Measurements from ENCODE around the gene THRAP3. TPM values are rescaled to one million over a fixed set of nuclear protein-coding genes. Genes with fewer than 3 reads are reported as not detected.
A peak's percentile ranks its signal among the peaks of the same experiment; 100 is the strongest.
"Not testable (repeated sequence)": the region's sequence is repeated elsewhere in the genome, so short reads cannot be mapped to it uniquely, and the experiment has no call there.

The THRAP3 gene
- total RNA-seq, 1 experiment from 2014 or later: 160 TPM

DNA sequence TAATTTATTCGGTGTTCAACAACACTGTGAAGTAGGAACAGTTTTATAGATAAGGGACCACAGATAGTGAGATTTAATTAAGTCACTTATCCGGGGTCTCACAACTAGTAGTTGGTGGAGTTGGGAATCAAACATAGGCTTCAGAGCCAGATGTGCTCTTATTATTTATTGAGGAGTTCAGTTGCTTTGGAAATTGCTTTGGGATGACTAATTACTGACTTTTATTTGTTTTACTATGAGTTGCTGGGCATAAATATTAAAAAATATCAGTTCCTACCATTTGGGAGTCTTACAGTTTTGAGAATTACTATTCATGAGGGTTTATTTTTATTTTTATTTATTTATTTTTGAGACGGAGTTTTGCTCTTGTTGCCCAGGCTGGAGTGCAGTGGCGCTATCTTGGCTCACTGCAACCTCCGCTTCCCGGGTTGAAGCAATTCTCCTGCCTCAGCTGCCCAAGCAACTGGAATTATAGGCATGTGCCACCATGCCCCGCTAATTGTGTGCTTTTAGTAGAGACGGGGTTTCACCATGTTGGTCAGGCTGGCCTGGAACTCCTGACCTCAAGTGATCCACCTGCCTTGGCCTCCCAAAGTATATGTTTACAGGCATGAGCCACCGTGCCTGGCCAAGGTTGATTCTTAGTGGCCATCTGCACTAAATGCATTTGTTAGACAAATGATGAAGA lies 27.7 kb downstream of the THRAP3 start (continued):
- TF ChIP-seq, protein P1, sequence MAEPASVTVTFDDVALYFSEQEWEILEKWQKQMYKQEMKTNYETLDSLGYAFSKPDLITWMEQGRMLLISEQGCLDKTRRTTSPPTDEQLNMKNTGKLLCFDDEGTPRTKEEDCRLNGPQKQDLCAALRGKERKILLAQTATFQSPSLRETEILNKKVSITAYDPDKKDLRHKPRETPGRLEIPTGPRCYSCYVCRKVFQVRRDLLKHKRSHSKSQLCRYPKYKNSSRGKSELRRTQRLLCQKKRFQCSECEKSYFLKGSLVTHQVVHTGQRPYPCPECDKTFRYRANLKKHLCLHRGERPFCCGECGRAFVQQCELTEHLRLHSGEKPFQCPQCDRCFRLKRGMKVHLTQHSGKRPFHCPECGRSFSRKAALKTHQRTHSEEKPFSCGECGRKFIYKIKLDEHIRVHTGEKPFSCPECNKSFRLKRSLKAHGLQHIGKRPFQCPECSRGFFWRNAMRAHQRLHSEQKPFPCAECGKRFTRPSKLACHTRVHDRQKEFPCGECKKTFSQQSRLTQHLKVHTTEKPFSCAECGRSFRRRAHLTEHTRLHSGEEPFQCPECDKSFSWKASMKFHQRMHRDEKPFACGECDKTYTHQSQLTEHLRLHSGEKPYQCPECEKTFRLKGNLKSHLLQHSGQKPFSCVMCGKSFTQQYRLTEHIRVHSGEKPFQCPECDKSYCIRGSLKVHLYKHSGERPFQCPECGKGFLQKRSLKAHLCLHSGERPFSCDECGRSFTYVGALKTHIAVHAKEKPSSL (CRISPR knock-in tag; conservative IDR thresholded peaks at IDR 0.05): no peak
- no peak for TF ChIP-seq MYBL2 (CRISPR knock-in tag; IDR thresholded peaks at IDR 0.05)
- TF ChIP-seq TCF7 (CRISPR knock-in tag; IDR thresholded peaks at IDR 0.05; ENCODE audit: low read depth): no peak
- TF ChIP-seq ZNF219 (CRISPR knock-in tag; IDR thresholded peaks at IDR 0.05; ENCODE audit: borderline replicate concordance): no peak
- no peak for TF ChIP-seq CREM (CRISPR knock-in tag; IDR thresholded peaks at IDR 0.05)
- TF ChIP-seq ETV6 (CRISPR knock-in tag; IDR thresholded peaks at IDR 0.05): no peak
- TF ChIP-seq, protein P2, sequence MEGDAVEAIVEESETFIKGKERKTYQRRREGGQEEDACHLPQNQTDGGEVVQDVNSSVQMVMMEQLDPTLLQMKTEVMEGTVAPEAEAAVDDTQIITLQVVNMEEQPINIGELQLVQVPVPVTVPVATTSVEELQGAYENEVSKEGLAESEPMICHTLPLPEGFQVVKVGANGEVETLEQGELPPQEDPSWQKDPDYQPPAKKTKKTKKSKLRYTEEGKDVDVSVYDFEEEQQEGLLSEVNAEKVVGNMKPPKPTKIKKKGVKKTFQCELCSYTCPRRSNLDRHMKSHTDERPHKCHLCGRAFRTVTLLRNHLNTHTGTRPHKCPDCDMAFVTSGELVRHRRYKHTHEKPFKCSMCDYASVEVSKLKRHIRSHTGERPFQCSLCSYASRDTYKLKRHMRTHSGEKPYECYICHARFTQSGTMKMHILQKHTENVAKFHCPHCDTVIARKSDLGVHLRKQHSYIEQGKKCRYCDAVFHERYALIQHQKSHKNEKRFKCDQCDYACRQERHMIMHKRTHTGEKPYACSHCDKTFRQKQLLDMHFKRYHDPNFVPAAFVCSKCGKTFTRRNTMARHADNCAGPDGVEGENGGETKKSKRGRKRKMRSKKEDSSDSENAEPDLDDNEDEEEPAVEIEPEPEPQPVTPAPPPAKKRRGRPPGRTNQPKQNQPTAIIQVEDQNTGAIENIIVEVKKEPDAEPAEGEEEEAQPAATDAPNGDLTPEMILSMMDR (IDR thresholded peaks at IDR 0.05): no peak

DNA sequence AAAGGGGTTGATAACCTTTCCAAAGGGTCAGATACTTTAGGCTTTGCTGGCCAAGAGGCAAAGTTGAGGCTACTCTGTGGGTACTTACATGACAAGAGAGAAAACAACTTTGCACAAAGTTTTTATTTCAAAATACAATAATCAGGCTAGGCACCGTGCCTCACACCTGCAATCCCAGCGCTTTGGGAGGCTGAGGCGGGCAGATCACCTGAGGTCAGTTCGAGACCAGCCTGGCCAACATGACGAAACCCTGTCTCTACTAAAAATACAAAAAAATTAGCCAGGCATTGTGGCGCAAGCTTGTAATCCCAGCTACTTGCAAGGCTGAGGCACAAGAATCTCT lies 28.2 kb downstream of the THRAP3 start:
- peak overlapping the region; percentile 84; the same call in 1 of the 2 replicates for H3K27ac Mint-ChIP-seq
- H3K36me3 Mint-ChIP-seq; CTCF ChIA-PET; POLR2A ChIA-PET; ATAC-seq; H3K9me3 Mint-ChIP-seq; H3K4me3 Mint-ChIP-seq; H3K27me3 Mint-ChIP-seq (ENCODE audit: low read depth); DNase-seq (ENCODE audit: low spot score): not testable (repeated sequence)
- peaks cover 28% of the 10 kb centered on the region for H3K4me1 Mint-ChIP-seq

DNA sequence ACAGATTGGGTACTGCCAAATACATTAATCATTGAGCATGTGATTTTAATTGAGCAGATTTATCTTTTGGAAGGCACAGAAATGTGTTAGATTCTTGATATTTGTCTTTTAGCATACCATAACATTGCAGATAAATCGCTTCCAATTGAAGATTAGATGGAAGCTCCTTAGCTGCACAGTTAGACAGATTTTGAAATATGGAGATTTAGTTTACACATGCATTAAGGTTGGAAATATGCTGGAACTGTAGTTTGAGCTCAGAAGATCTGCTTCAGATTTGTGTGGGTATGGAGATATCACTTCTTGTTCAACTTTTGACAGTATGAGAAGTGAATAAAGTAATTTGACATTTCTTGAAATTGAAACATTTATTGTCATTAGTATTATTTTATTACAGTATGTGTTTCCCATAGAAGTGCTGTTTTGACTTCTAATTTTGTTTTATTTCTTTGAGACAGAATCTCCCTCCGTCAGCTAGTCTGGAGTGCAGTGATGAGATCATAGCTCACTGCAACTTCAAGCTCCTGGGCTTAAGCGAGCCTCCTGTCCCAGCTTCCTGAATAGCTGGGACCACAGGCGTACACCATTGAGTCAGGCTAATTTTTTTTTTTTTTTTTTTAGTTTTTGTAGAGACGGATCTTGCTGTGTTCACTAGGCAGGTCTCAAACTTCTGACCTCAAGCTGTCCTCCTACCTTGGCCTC lies 29.1 kb downstream of the THRAP3 start:
- CTCF ChIA-PET: interaction anchor here (1.0 to 2.5 kb wide), 5 partner anchors 9 to 104 kb away, joined by 3 to 12 read pairs (median 5); partner anchors contain the start of gene TRAPPC3
- POLR2A ChIA-PET: interaction anchor here (0.6 kb wide), 1 partner anchor 1358 kb away, joined by 3 read pairs; no protein-coding TSS in a partner anchor
- TF ChIP-seq, protein P3, sequence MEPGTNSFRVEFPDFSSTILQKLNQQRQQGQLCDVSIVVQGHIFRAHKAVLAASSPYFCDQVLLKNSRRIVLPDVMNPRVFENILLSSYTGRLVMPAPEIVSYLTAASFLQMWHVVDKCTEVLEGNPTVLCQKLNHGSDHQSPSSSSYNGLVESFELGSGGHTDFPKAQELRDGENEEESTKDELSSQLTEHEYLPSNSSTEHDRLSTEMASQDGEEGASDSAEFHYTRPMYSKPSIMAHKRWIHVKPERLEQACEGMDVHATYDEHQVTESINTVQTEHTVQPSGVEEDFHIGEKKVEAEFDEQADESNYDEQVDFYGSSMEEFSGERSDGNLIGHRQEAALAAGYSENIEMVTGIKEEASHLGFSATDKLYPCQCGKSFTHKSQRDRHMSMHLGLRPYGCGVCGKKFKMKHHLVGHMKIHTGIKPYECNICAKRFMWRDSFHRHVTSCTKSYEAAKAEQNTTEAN (CRISPR knock-in tag; IDR thresholded peaks at IDR 0.05): no peak
- TF ChIP-seq, protein P4, sequence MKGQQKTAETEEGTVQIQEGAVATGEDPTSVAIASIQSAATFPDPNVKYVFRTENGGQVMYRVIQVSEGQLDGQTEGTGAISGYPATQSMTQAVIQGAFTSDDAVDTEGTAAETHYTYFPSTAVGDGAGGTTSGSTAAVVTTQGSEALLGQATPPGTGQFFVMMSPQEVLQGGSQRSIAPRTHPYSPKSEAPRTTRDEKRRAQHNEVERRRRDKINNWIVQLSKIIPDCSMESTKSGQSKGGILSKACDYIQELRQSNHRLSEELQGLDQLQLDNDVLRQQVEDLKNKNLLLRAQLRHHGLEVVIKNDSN (CRISPR knock-in tag; IDR thresholded peaks at IDR 0.05): no peak
- TF ChIP-seq SMAD4 (CRISPR knock-in tag; IDR thresholded peaks at IDR 0.05) (no peak), NR2C2 (CRISPR knock-in tag; IDR thresholded peaks at IDR 0.05) (no peak), ESRRA (CRISPR knock-in tag; IDR thresholded peaks at IDR 0.05; ENCODE audit: borderline replicate concordance) (no peak), TP53 (CRISPR knock-in tag; IDR thresholded peaks at IDR 0.05) (no peak), NR3C1 (CRISPR knock-in tag; conservative IDR thresholded peaks at IDR 0.05; ENCODE audit: low read depth) (no peak)
- TF ChIP-seq, protein P5, sequence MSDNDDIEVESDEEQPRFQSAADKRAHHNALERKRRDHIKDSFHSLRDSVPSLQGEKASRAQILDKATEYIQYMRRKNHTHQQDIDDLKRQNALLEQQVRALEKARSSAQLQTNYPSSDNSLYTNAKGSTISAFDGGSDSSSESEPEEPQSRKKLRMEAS (CRISPR knock-in tag; IDR thresholded peaks at IDR 0.05): no peak
- TF ChIP-seq, protein P6, sequence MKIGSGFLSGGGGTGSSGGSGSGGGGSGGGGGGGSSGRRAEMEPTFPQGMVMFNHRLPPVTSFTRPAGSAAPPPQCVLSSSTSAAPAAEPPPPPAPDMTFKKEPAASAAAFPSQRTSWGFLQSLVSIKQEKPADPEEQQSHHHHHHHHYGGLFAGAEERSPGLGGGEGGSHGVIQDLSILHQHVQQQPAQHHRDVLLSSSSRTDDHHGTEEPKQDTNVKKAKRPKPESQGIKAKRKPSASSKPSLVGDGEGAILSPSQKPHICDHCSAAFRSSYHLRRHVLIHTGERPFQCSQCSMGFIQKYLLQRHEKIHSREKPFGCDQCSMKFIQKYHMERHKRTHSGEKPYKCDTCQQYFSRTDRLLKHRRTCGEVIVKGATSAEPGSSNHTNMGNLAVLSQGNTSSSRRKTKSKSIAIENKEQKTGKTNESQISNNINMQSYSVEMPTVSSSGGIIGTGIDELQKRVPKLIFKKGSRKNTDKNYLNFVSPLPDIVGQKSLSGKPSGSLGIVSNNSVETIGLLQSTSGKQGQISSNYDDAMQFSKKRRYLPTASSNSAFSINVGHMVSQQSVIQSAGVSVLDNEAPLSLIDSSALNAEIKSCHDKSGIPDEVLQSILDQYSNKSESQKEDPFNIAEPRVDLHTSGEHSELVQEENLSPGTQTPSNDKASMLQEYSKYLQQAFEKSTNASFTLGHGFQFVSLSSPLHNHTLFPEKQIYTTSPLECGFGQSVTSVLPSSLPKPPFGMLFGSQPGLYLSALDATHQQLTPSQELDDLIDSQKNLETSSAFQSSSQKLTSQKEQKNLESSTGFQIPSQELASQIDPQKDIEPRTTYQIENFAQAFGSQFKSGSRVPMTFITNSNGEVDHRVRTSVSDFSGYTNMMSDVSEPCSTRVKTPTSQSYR (CRISPR knock-in tag; IDR thresholded peaks at IDR 0.05): no peak
- TF ChIP-seq, protein P7, sequence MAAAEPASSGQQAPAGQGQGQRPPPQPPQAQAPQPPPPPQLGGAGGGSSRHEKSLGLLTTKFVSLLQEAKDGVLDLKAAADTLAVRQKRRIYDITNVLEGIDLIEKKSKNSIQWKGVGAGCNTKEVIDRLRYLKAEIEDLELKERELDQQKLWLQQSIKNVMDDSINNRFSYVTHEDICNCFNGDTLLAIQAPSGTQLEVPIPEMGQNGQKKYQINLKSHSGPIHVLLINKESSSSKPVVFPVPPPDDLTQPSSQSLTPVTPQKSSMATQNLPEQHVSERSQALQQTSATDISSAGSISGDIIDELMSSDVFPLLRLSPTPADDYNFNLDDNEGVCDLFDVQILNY (CRISPR knock-in tag; IDR thresholded peaks at IDR 0.05): no peak

More for the DNA sequence above, 29.1 kb downstream of the THRAP3 start:
- Mint-ChIP-seq H3K4me3 (no peak overlapping the region), H3K9me3 (no peaks in the 10 kb centered on the region), H3K27ac (peak overlapping the region; percentile 72; the same call in 1 of the 2 replicates), H3K36me3 (no peaks in the 10 kb centered on the region), H3K4me1 (peaks cover 36% of the 10 kb centered on the region), H3K27me3 (ENCODE audit: low read depth) (no peaks in the 10 kb centered on the region)
- no peak for ATAC-seq
- DNase-seq (ENCODE audit: low spot score): no peak
